Measurements from ENCODE around the gene CIAO2B.
"Not testable (repeated sequence)": the region's sequence is repeated elsewhere in the genome, so short reads cannot be mapped to it uniquely, and the experiment has no call there.

Gene CIAO2B

DNA sequence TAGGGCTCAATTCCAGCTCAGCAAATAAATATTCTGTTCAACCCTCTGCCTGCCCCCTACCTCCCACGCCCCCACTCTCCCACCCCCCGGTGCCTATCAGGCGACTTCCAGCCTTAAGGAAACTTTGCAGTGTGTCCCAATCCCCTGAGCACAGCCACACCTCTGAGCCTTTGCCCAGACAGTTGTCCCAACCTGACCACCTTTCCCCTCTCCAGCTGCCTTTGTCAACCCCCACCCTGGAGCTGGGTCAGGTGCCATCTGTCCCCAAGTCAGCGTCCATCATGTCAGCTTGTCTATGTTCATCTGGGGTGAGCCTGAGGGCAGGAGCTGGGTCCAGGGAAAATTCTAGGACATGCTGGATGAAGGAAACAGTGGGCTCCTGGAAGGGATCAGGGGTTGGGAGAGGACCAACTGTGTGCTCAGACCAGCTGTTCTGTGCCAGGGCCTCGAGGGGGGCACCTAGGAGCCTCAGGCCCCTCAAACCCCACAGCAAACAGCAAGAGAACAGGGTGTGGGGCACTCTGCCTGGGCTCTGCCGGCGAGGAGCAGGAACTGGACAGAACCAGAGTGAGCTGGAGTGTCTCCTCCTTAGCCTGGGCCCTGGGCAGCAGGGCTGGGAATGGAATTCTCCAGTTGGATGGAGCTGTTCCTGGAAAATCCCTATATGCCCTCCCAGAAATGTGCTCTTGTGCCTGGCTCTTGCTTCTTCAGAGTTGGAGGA is 33.3 kb downstream of the CIAO2B start:
- Histone ChIP-seq H3K4me1 (ENCODE audit: control insufficient read depth, insufficient read depth, low read length) (peaks cover 8% of the 10 kb centered on the region; the same call in 1 of the 2 replicates), H3K27ac (ENCODE audit: low read depth, low read length) (no peak overlapping the region), H3K9ac (ENCODE audit: low read depth, low read length) (no peak overlapping the region), H3K4me3 (ENCODE audit: low read depth, low read length) (no peak overlapping the region), H3K9me3 (ENCODE audit: control insufficient read depth, insufficient read depth, low read length) (no peaks in the 10 kb centered on the region), H3K27me3 (ENCODE audit: control insufficient read depth, insufficient read depth, low read length) (no peaks in the 10 kb centered on the region), H3K36me3 (ENCODE audit: control insufficient read depth, insufficient read depth, low read length) (no peaks in the 10 kb centered on the region)

DNA sequence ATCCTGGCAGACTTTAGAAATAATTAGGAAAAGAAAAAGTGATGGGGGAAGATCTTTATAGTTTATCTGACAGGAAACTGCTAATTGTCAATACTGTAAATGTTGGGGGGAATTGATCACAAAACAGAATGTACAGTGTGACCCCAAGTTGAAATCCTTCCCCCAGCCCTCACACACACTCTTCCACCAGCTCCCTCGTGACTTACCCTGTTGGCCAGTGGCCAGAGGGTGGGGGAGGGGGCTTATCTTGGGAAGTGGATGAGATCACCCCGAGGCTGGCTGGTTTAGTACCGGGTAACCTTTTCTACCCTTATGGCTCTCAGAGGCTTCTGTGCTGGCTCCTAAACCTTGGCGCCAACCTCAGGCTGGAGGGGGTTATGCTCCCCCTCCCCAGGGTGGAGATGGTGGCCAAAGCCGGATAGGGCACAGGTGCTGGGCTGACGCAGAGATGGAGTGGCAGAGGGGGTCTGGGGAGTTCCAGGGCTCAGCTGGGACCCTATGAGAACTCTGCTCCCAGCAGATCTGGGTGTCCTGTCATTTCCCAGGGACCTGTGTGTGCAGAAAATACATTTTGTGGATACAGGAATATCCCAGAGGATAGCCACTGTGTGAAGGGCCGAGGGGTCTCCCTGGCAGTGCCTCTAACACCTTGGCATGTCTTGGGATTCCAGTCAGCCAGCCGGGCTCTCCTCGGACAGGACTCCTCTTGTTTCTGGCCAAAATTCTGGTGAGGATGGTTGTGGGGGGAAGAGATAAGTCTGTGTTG is 34.1 kb downstream of the CIAO2B start:
- Histone ChIP-seq H3K9me3 (ENCODE audit: control insufficient read depth, insufficient read depth, low read length) (no peaks in the 10 kb centered on the region), H3K4me3 (ENCODE audit: low read depth, low read length) (no peak overlapping the region), H3K36me3 (ENCODE audit: control insufficient read depth, insufficient read depth, low read length) (no peaks in the 10 kb centered on the region), H3K9ac (ENCODE audit: low read depth, low read length) (no peak overlapping the region), H3K27me3 (ENCODE audit: control insufficient read depth, insufficient read depth, low read length) (no peaks in the 10 kb centered on the region), H3K4me1 (ENCODE audit: control insufficient read depth, insufficient read depth, low read length) (peaks cover 8% of the 10 kb centered on the region; the same call in 1 of the 2 replicates), H3K27ac (ENCODE audit: low read depth, low read length) (no peak overlapping the region)

DNA sequence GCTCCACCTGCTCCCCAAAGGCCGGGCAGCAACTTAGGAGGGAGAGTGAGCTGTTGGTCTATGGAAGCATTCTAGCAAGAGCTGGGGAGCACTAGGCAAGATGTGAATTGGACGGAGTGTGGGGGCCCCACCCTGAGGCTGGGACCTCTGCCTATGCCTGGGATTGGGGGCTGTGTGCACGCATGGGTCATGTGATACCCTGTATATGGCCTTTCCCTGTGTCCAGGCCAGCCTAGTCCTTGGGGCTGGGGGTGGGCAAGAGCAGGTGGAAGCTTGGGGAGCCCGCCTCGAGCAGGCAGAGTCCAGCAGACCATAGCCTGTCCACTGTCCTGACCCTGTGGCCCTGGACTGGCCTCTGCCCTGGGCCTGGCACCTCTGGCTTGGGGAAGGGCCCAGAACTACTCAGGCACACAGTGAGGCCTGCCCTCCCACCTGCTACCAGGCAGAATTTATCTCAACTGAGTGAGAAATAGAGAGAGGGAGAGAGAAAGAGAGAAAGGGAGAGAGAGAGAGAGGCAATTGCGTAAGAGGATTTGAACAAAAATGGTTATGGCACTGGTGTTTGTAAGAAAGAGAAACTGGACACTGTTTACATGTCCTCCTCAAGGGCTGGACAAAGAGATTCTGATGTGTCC is 34.8 kb downstream of the CIAO2B start:
- Histone ChIP-seq H3K27ac (ENCODE audit: low read depth, low read length) (no peak overlapping the region), H3K4me3 (ENCODE audit: low read depth, low read length) (no peak overlapping the region), H3K9me3 (ENCODE audit: control insufficient read depth, insufficient read depth, low read length) (no peaks in the 10 kb centered on the region), H3K27me3 (ENCODE audit: control insufficient read depth, insufficient read depth, low read length) (no peaks in the 10 kb centered on the region), H3K4me1 (ENCODE audit: control insufficient read depth, insufficient read depth, low read length) (peaks cover 8% of the 10 kb centered on the region; the same call in 1 of the 2 replicates), H3K9ac (ENCODE audit: low read depth, low read length) (no peak overlapping the region), H3K36me3 (ENCODE audit: control insufficient read depth, insufficient read depth, low read length) (no peaks in the 10 kb centered on the region)

DNA sequence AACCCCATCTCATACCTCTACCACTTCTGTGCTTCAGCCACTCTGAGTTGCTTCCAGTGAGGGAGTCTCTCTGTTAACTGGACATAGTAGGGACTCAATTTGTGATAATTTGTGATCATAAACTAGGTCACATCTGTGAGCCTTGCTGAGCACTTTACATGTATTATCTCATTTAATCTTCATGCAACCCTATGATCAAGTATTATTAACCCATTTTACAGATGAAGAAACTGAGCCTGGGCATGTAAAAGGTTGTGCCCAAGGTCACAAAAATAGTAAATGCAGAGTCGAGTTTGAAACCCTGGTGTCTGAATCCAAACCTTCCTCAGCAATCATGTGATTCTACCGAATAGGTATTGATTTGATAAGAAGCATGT is 35.3 kb downstream of the CIAO2B start:
- Histone ChIP-seq H3K4me1 (ENCODE audit: control insufficient read depth, insufficient read depth, low read length) (peaks cover 8% of the 10 kb centered on the region; the same call in 1 of the 2 replicates), H3K4me3 (ENCODE audit: low read depth, low read length) (no peak overlapping the region), H3K36me3 (ENCODE audit: control insufficient read depth, insufficient read depth, low read length) (no peaks in the 10 kb centered on the region), H3K27ac (ENCODE audit: low read depth, low read length) (no peak overlapping the region), H3K9ac (ENCODE audit: low read depth, low read length) (no peak overlapping the region), H3K9me3 (ENCODE audit: control insufficient read depth, insufficient read depth, low read length) (no peaks in the 10 kb centered on the region), H3K27me3 (ENCODE audit: control insufficient read depth, insufficient read depth, low read length) (no peaks in the 10 kb centered on the region)

DNA sequence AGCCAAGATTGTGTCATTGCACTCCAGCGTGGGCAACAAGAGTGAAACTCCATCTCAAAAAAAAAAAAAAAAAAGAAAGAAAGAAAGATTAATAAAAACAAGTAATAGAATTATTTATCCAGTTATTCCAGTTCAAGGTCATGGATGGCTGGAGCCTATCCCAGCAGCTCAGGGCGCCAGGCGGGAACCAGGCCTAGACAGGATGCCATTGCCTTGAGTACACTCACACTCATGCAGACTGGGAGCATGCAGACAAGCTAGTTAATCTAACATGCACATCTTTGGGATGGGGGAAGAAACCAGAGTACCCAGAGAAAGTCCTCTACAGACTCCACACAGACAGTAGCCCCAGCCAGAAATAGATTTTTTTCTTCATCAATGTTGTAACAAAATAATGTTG is 36.0 kb downstream of the CIAO2B start:
- Histone ChIP-seq H3K27me3 (ENCODE audit: control insufficient read depth, insufficient read depth, low read length) (no peaks in the 10 kb centered on the region), H3K4me1 (ENCODE audit: control insufficient read depth, insufficient read depth, low read length) (peaks cover 8% of the 10 kb centered on the region; the same call in 1 of the 2 replicates), H3K4me3 (ENCODE audit: low read depth, low read length) (no peak overlapping the region), H3K9ac (ENCODE audit: low read depth, low read length) (no peak overlapping the region), H3K36me3 (ENCODE audit: control insufficient read depth, insufficient read depth, low read length) (no peaks in the 10 kb centered on the region), H3K27ac (ENCODE audit: low read depth, low read length) (no peak overlapping the region), H3K9me3 (ENCODE audit: control insufficient read depth, insufficient read depth, low read length) (no peaks in the 10 kb centered on the region)

DNA sequence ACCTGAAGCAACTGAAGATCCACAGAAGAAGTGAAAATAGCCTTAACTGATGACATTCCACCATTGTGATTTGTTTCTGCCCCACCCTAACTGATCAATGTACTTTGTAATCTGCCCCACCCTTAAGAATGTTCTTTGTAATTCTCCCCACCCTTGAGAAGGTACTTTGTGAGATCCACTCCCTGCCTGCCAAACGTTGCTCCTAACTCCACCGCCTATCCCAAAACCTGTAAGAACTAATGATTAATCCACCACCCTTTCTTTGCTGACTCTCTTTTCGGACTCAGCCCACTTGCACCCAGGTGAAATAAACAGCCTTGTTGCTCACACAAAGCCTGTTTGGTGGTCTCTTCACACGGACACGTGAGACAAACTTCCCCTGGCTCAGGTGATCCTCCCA is 37.5 kb downstream of the CIAO2B start:
- not testable (repeated sequence) for H3K4me3 ChIP-seq (ENCODE audit: low read depth, low read length); H3K36me3 ChIP-seq (ENCODE audit: control insufficient read depth, insufficient read depth, low read length); H3K9me3 ChIP-seq (ENCODE audit: control insufficient read depth, insufficient read depth, low read length); H3K4me1 ChIP-seq (ENCODE audit: control insufficient read depth, insufficient read depth, low read length); H3K9ac ChIP-seq (ENCODE audit: low read depth, low read length); H3K27ac ChIP-seq (ENCODE audit: low read depth, low read length); H3K27me3 ChIP-seq (ENCODE audit: control insufficient read depth, insufficient read depth, low read length)

DNA sequence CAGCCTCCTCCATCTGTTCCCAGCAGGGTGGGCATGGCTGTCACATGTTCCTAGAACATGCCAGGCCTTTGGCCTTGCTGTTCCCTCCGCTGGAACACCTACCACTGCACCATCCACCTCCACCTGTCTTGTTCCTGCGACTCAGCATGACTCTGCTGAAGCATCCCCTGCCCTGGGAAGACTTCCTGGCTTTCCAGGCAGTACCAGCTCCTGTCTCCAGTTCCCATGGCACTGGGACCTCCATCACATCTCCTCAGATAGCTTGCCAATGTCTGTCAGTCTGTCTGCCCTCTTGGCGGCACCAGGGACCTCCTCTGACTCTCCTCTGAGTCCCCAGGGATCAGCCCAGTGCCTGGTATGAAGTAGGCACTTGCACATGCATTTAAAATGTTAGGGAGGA is 38.2 kb downstream of the CIAO2B start:
- Histone ChIP-seq H3K4me1 (ENCODE audit: control insufficient read depth, insufficient read depth, low read length) (peaks cover 8% of the 10 kb centered on the region; the same call in 1 of the 2 replicates), H3K4me3 (ENCODE audit: low read depth, low read length) (no peak overlapping the region), H3K36me3 (ENCODE audit: control insufficient read depth, insufficient read depth, low read length) (no peaks in the 10 kb centered on the region), H3K27ac (ENCODE audit: low read depth, low read length) (no peak overlapping the region), H3K27me3 (ENCODE audit: control insufficient read depth, insufficient read depth, low read length) (no peaks in the 10 kb centered on the region), H3K9me3 (ENCODE audit: control insufficient read depth, insufficient read depth, low read length) (no peaks in the 10 kb centered on the region), H3K9ac (ENCODE audit: low read depth, low read length) (no peak overlapping the region)

DNA sequence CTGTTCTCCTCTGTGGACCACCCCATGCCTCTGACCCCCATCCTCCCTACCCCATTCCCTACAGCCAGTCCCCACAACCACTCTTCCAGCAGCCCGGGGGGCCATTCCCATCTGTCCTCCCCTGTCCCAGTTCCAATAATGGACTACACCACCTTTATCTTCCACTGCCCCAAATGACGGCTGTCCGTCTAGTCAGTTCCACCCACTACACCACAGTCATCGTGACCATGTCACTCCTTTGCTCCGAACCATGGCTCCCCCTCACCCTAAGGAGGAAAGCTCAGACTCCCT is 38.6 kb downstream of the CIAO2B start:
- H3K9me3 ChIP-seq (ENCODE audit: control insufficient read depth, insufficient read depth, low read length), result no peaks in the 10 kb centered on the region
- H3K27me3 ChIP-seq (ENCODE audit: control insufficient read depth, insufficient read depth, low read length), result no peaks in the 10 kb centered on the region
- H3K9ac ChIP-seq (ENCODE audit: low read depth, low read length), result no peak overlapping the region
- 0 out of 2 replicates have a peak, but pooled peaks cover 2% of the 10 kb centered on the region for H3K36me3 ChIP-seq (ENCODE audit: control insufficient read depth, insufficient read depth, low read length)
- H3K4me3 ChIP-seq (ENCODE audit: low read depth, low read length), result no peak overlapping the region
- no peak overlapping the region for H3K27ac ChIP-seq (ENCODE audit: low read depth, low read length)
- H3K4me1 ChIP-seq (ENCODE audit: control insufficient read depth, insufficient read depth, low read length), result peaks cover 8% of the 10 kb centered on the region; the same call in 1 of the 2 replicates

DNA sequence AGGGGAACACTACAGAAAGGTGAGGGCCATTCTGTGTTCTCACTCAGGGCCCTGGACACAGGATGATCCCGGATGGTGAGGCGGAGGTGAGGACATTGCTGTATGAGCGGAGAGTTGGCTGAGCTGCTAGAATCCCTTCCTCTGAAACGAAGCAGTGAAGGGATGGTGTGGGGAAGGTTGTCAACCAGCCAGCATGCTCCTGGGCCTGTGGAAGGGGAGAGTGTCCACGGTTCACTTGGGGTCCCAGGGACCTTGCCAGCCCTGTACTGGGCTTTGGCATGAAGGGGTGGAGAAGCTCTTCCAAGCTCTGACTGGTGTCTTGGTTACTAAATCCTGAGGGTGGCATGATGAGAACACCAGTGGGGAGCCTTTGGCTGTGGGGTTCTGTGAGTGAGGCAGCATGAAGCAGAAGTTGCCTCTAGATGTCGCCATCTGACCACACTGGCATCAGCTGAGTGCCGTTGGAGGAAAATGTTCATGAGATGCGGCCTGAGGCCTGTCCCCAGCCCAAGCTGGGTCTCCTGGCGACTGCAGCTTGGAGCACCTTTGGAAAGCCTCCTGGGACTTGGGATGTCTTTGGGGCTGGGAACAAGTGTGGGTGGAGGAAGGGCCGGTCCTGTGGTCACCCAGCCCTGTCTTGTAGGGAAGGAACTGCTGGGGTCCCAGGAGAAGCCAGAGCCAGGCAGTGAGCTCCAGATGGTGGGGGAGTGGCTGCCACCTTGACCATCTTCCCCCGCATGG is 39.1 kb downstream of the CIAO2B start:
- peaks cover 6% of the 10 kb centered on the region; the same call in 1 of the 2 replicates for H3K4me1 ChIP-seq (ENCODE audit: control insufficient read depth, insufficient read depth, low read length)
- H3K9me3 ChIP-seq (ENCODE audit: control insufficient read depth, insufficient read depth, low read length), result no peaks in the 10 kb centered on the region

DNA sequence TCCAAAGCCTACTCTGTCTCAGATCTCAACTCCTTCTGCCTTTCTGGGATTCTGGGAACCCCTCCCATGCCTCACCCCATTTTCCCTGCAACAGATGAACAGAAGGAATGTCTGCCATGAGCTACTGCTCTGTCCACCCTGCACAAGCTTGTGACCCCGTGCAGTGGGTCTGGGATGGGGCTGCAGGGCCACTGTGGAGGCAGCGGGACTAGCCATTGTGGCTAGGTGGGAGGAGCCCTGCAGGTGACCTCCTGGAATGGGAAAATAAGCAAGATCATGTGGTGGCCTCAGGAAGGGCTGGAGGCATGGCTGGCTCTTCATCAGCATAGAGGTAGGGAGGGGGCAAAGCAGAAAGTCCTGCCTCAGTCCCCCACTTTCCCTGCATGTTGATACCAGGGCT is 40.1 kb downstream of the CIAO2B start:
- Histone ChIP-seq H3K9me3 (ENCODE audit: control insufficient read depth, insufficient read depth, low read length) (no peaks in the 10 kb centered on the region), H3K27ac (ENCODE audit: low read depth, low read length) (no peak overlapping the region), H3K27me3 (ENCODE audit: control insufficient read depth, insufficient read depth, low read length) (no peaks in the 10 kb centered on the region), H3K36me3 (ENCODE audit: control insufficient read depth, insufficient read depth, low read length) (peaks cover 9% of the 10 kb centered on the region; the same call in 1 of the 2 replicates), H3K9ac (ENCODE audit: low read depth, low read length) (no peak overlapping the region), H3K4me3 (ENCODE audit: low read depth, low read length) (no peak overlapping the region), H3K4me1 (ENCODE audit: control insufficient read depth, insufficient read depth, low read length) (no peaks in the 10 kb centered on the region)

More for the DNA sequence above, 39.1 kb downstream of the CIAO2B start:
- Histone ChIP-seq H3K27me3 (ENCODE audit: control insufficient read depth, insufficient read depth, low read length) (no peaks in the 10 kb centered on the region), H3K4me3 (ENCODE audit: low read depth, low read length) (no peak overlapping the region), H3K36me3 (ENCODE audit: control insufficient read depth, insufficient read depth, low read length) (0 out of 2 replicates have a peak, but pooled peaks cover 4% of the 10 kb centered on the region), H3K9ac (ENCODE audit: low read depth, low read length) (no peak overlapping the region), H3K27ac (ENCODE audit: low read depth, low read length) (no peak overlapping the region)
